ENCODE measurements around the gene DTD1.

Gene DTD1

DNA sequence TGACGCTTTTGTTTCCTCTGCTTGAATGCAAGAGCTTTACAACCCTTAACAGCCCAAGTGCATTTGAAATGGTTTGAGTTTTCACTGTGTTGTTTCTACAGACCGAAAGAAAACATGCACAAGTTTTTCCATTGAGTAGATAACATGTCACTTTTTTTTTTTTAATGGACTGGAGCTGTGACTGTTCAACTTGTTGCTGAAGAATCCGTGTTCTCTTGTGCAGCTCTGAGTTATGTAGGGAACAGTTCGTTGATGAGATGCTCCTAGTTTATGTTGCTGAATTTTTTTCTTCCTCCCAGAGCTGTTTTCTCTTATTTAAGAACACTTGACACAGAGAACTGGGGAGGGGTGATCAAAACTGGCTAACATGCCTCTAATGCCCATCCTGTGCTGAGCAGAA is 89.3 kb downstream of the DTD1 start:
- Histone ChIP-seq H3K4me2 (ENCODE audit: low read depth, low read length, poor library complexity, severe bottlenecking) (no peak overlapping the region), H3K9me3 (ENCODE audit: insufficient read depth, low read length) (no peaks in the 10 kb centered on the region), H3K27me3 (ENCODE audit: low read length) (no peaks in the 10 kb centered on the region), H3K9ac (ENCODE audit: low read length) (no peak overlapping the region), H3K9me2 (replicated peaks; ENCODE audit: insufficient read depth, low read length) (no peaks in the 10 kb centered on the region), H3K36me3 (ENCODE audit: low read length) (no peaks in the 10 kb centered on the region), H3F3A (ENCODE audit: insufficient read depth) (no peaks in the 10 kb centered on the region), H3K79me2 (ENCODE audit: insufficient read depth, low read length) (no peaks in the 10 kb centered on the region), H4K20me1 (ENCODE audit: low read depth, low read length) (no peaks in the 10 kb centered on the region), H3K4me3 (ENCODE audit: insufficient read depth, low read length, poor library complexity, severe bottlenecking) (no peak overlapping the region), H3K27ac (ENCODE audit: low read depth, low read length) (no peak overlapping the region), H2AFZ (ENCODE audit: low read depth, low read length, severe bottlenecking) (no peak overlapping the region)
- TF ChIP-seq CTCF (IDR thresholded peaks at IDR 0.05; ENCODE audit: insufficient read depth, low read length, poor library complexity, severe bottlenecking) (no peak), EZH2phosphoT487 (conservative IDR thresholded peaks at IDR 0.05; ENCODE audit: low read length) (no peak)

GRCh38 chr20:18678549-18679419 is 90.9 kb downstream of the DTD1 start:
- H3K27me3 ChIP-seq (ENCODE audit: low read length), result no peaks in the 10 kb centered on the region
- H3K27ac ChIP-seq (ENCODE audit: low read depth, low read length), result no peak overlapping the region
- H3K9me3 ChIP-seq (ENCODE audit: insufficient read depth, low read length), result no peaks in the 10 kb centered on the region
- TF ChIP-seq EZH2phosphoT487 (conservative IDR thresholded peaks at IDR 0.05; ENCODE audit: low read length), result no peak
- H3K4me3 ChIP-seq (ENCODE audit: insufficient read depth, low read length, poor library complexity, severe bottlenecking), result no peak overlapping the region
- H3K9ac ChIP-seq (ENCODE audit: low read length), result no peak overlapping the region
- no peaks in the 10 kb centered on the region for H3K36me3 ChIP-seq (ENCODE audit: low read length)
- no peaks in the 10 kb centered on the region for H3F3A ChIP-seq (ENCODE audit: insufficient read depth)
- H3K79me2 ChIP-seq (ENCODE audit: insufficient read depth, low read length), result no peaks in the 10 kb centered on the region
- no peak overlapping the region for H3K4me2 ChIP-seq (ENCODE audit: low read depth, low read length, poor library complexity, severe bottlenecking)
- no peaks in the 10 kb centered on the region for H3K9me2 ChIP-seq (replicated peaks; ENCODE audit: insufficient read depth, low read length)
- H2AFZ ChIP-seq (ENCODE audit: low read depth, low read length, severe bottlenecking), result no peak overlapping the region
- H4K20me1 ChIP-seq (ENCODE audit: low read depth, low read length), result no peaks in the 10 kb centered on the region

DNA sequence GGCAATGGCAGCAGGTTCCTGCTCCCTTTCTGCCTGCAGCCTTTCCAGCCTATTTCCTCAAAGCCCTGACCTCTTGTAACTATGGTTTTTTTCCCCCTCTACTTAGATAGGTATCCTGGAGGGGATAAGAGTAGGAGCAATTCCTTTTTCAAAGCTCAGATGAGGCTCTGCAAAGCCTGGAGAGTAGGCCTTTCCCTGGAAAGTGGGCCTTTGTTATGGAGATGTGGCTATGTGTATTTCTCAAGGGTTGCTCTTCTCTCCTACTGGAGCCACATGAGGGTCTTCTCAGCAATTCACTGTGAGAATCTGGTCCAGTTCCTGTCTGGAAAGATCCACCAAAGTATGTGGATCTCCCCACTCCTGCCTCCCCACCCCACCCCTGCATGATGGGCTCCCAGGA is 96.0 kb downstream of the DTD1 start:
- no peaks in the 10 kb centered on the region for H3K36me3 ChIP-seq (ENCODE audit: low read length)
- no peak overlapping the region for H3K9ac ChIP-seq (ENCODE audit: low read length)
- H3K4me3 ChIP-seq (ENCODE audit: insufficient read depth, low read length, poor library complexity, severe bottlenecking), result no peak overlapping the region
- no peaks in the 10 kb centered on the region for H4K20me1 ChIP-seq (ENCODE audit: low read depth, low read length)
- no peak overlapping the region for H3K4me2 ChIP-seq (ENCODE audit: low read depth, low read length, poor library complexity, severe bottlenecking)
- no peak overlapping the region for H2AFZ ChIP-seq (ENCODE audit: low read depth, low read length, severe bottlenecking)
- no peaks in the 10 kb centered on the region for H3K9me2 ChIP-seq (replicated peaks; ENCODE audit: insufficient read depth, low read length)
- no peak overlapping the region for H3K27ac ChIP-seq (ENCODE audit: low read depth, low read length)
- no peaks in the 10 kb centered on the region for H3K27me3 ChIP-seq (ENCODE audit: low read length)
- TF ChIP-seq CTCF (IDR thresholded peaks at IDR 0.05; ENCODE audit: insufficient read depth, low read length, poor library complexity, severe bottlenecking), result no peak
- no peak for TF ChIP-seq EZH2phosphoT487 (conservative IDR thresholded peaks at IDR 0.05; ENCODE audit: low read length)
- H3K79me2 ChIP-seq (ENCODE audit: insufficient read depth, low read length), result no peaks in the 10 kb centered on the region
- H3K9me3 ChIP-seq (ENCODE audit: insufficient read depth, low read length), result no peaks in the 10 kb centered on the region
- no peaks in the 10 kb centered on the region for H3F3A ChIP-seq (ENCODE audit: insufficient read depth)

GRCh38 chr20:18684775-18685174 is 96.9 kb downstream of the DTD1 start:
- TF ChIP-seq EZH2phosphoT487 (conservative IDR thresholded peaks at IDR 0.05; ENCODE audit: low read length) (no peak), CTCF (IDR thresholded peaks at IDR 0.05; ENCODE audit: insufficient read depth, low read length, poor library complexity, severe bottlenecking) (no peak)
- no peaks in the 10 kb centered on the region for H3K36me3 ChIP-seq (ENCODE audit: low read length)
- H3K9me2 ChIP-seq (replicated peaks; ENCODE audit: insufficient read depth, low read length), result no peaks in the 10 kb centered on the region
- no peaks in the 10 kb centered on the region for H3F3A ChIP-seq (ENCODE audit: insufficient read depth)
- H2AFZ ChIP-seq (ENCODE audit: low read depth, low read length, severe bottlenecking), result no peak overlapping the region
- no peak overlapping the region for H3K27ac ChIP-seq (ENCODE audit: low read depth, low read length)
- H3K4me2 ChIP-seq (ENCODE audit: low read depth, low read length, poor library complexity, severe bottlenecking), result no peak overlapping the region
- no peaks in the 10 kb centered on the region for H3K9me3 ChIP-seq (ENCODE audit: insufficient read depth, low read length)
- no peaks in the 10 kb centered on the region for H3K27me3 ChIP-seq (ENCODE audit: low read length)
- no peak overlapping the region for H3K4me3 ChIP-seq (ENCODE audit: insufficient read depth, low read length, poor library complexity, severe bottlenecking)
- H3K9ac ChIP-seq (ENCODE audit: low read length), result no peak overlapping the region
- H3K79me2 ChIP-seq (ENCODE audit: insufficient read depth, low read length), result no peaks in the 10 kb centered on the region
- H4K20me1 ChIP-seq (ENCODE audit: low read depth, low read length), result no peaks in the 10 kb centered on the region

All from SU-DHL-6 (cell line).